GM19238 (cell line): Measurements from ENCODE around the gene NEDD9.

ENCODE experiments used
- DNase-seq: peaks from one replicate; pipeline ENCODE4 v3.0.0; 2011; ENCODE audit warnings: low spot score; ENCODE audit not compliant: insufficient read length

Gene NEDD9

DNA sequence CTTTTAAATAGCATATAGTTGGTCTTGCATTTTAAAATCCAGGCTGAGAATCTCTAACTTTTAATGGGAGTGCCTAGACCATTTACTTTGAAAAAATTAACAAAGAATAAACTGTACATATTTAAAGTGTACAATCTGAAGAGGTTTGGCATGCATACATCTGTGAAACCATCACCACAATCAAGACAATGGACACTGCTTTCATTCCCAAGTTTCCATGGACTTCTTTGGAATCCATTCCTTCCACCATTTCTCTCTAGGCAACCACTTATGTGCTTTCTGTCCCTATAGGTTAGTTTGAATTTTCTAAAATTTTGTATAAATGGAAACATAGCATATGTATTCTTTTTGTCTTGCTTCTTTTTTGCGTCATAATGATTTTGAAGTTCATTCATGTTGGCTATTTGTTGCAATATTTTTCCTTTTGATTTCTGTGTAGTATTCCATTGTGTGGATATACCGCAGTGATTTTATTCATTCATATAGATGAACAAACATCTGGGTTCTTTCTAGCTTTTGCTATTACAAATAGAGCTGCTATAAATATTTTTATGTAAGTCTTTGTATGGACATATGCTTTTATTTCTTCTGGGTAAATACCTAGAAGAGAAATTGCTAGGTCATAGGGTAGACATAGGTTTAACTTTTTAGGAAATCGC lies 50.9 kb downstream of the NEDD9 start:
- no peak for DNase-seq

DNA sequence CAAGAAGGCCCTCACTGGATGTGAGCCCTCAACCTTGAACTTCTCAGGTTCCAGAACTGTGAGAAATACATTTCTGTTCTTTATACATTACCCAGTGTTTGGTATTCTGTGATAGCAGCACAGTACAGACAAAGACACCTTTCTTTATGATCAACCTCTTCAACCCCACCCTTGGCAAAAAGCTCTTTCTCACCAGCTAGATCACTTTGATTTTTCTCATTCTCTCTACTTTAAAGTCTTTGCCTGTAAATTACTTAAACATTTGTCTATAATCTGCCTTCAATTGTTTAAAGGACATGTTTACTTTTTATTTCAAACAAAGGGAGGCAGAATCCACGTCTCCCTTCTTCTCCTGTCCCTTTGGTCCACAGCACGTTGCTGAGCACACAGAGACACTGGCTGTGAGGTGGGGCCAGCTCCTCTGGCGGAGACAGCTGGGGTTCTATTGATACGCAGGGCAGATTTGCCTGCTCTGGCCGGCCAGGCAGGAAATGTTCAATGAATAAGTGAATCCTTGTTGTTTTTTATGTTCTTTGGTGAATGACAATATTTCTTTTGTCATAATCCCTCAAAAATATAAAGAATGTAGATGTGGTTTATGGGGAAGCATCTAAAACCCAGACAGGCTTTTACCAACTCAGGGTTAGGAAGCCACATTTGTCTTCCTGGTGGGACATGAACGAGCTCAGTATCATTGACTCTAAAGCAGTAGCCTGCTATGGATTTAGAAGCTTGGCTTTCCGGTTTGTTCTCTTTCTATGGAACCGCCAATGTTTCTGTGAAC lies 52.9 kb downstream of the NEDD9 start:
- no peak for DNase-seq

DNA sequence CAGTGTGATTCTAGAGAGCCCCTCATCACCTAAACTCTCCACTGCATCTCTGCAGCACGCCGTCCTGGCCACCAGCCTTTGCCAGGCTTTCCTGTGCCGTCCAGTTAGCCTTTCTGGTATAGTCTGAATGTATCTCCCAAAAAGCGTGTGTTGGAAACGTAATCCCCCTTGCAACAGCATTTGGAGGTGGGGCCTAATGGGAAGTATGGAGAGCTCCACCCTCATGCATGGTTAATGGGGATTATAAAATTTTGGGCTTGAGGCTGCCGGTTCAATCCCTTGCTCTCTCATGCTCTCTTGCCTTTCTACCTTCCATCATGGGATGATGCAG lies 53.4 kb downstream of the NEDD9 start:
- DNase-seq: no peak

DNA sequence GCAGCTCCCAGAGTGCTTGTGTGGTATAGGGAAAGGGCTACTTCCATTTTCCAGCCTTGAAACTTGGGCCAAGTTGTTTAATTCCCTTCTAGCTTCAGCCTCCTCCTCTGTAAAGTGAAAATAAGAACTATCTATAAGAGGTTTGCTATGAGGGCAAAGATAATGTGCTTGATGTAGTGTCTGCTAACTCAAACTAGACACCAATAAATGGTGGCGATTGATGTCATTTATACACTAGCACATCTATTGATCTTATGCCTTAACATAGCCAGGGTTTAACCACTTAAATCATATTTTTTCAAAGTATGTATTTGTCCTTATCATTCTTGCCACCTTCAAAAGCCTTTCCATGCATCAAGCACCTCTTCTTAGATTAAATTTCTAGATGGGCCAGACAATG lies 55.2 kb downstream of the NEDD9 start:
- no peak for DNase-seq

DNA sequence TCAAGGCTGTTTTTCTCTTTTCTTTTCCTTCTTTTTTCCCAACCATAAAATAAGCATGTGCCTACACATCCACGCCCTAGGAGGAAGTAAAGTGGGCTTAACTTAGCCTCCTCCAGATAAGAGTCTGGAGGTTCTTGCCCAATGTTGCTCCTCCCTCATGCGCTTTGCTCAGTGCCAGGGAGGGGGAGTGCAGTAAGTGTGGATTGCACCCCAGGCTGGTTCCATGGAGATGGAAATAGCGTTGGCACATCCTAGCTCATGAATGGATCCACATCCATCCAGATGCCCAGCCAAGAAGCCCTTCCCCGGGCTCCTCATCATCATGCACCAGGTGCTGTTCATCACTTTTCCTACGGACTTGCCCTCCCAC lies 58.2 kb downstream of the NEDD9 start:
- DNase-seq: no peak

DNA sequence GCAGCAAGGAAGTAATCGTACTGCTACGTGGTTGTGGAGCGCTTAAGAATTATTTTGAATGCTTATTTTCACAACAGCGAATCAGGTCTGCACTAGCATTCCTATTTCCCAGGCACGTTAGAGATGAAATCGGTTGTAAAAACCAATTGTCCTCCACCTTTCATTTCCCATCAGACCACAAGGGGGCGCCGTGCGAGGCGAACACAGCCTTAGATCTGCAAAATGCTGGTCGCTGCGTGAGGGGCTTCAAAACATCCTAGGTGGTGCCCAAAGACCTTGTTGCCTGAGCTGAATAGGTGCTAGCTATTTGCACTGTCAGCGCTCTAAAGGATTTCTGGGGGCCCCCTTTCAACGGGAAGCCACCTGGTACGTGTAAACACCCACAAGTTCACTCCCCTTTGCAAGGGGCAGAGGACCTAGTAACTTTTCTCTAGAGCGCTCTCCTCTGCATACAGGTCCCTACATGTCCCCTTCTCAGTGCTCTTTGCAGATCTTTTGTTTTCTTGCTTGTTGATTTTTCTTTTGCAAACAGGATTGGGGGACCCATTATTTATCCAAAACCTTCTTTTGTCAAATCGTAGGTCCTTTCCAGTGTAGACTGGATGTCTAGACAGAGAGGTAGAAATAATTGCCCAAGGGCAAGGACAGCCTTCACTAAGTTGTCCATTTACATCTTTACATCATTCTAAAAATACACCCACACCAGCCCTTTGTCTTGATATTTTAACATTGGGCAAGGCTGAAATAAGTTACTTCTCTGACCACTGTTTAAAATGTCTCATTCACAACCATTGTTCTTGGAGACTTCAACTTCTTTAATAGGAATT lies 59.8 kb downstream of the NEDD9 start:
- peak; percentile 36 for DNase-seq

DNA sequence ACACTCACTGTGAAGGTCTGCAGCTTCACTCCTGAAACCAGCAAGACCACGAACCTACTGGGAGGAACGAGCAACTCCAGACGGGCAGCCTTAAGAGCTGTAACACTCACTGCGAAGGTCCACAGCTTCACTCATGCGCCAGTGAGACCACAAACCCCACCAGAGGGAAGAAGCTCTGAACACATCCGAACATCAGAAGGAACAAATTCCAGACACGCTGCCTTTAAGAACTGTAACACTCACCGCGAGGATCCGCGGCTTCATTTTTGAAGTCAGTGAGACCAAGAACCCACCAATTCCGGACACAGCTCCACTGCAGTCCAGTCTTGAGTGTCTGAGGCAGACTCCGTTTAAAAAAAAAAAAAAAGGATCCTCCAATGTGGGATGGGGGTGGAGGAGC lies 60.5 kb downstream of the NEDD9 start:
- no peak for DNase-seq

DNA sequence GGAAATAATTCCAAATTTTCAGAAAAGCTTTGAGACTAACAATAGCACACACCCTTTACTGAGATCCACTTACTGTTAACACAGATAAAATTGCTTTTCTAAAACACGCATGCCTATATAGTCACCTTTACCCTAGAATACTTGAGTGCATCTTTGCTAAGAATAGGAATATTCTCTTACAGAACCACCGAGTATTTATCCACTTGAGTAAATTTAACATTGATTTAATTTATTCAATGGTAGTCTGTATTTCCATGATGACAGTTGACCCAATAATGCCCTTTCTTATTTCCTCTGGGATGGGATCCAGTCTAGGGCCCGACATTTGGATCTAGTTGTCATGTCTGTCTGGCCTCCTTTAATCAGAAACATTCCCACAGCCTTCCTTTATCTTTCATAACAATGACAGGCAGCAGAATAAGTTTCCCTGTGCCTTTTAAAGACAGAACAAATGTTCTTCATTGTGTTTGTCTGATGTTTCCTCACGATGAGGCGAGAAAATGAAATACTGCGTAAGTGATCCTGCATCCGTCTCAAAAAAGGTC lies 64.3 kb downstream of the NEDD9 start:
- DNase-seq: no peak

DNA sequence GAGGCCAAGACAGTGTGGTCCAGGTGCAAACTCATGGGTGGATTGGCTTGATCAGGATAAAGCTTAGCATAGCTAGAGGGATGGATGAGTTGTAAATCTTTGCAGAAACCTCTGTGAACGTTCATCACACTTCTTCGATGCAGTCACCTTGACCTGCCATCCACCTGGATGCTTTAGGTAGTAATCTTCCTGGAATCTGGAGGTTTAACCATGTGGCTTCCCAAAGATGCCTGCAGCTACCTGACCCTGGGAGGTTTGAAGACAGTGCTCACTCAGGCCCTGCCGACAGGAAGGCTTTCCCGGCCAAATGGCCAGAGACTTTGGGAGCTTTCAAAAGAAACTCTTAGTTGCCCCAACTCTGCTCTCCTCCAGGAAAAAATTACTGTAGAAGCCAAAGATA lies 65.5 kb downstream of the NEDD9 start:
- DNase-seq: no peak

DNA sequence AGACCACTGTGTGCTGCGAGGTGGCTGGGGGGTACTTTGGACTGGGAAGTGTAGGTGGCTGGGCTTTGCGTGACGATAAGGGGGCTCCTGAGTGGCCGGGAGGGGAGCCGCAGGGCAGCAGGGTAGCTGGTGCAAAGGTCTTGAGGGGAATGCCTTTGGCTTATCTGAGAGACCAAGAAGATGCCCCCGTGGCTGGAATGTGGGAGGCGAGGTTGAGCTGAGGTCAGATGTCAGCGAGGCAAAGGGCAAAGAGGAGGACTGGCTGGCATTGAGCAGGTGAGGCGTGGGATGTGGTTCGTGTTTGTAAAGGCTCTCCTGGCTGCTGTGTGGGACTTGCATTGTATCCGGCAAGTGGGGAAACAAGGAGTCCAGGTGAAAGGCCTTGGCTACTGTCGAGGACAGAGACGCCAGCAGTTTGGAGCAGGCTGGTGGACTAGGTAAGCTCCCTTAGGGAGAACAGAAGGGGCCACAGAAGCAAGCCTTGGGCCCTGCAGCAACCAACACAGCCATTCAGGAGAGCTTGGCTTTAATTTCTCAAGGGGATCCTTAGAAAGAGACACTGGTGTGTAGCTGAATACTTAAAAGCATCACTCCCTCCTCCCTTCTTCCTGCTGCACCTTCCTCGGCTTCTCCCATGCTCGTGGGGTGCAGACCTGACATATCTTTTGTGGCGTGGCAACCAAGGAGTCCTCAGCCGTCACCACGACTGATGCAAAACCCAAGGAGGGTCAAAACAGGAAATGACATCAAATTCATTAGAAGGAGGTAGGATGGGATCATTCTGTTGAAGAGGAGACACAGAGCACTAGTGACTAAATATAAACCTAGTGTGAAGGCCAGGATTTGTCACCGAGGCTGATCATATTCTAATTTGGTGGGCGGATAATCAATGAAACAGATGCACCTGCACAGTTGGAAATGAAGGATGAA lies 67.5 kb downstream of the NEDD9 start:
- no peak for DNase-seq

DNA sequence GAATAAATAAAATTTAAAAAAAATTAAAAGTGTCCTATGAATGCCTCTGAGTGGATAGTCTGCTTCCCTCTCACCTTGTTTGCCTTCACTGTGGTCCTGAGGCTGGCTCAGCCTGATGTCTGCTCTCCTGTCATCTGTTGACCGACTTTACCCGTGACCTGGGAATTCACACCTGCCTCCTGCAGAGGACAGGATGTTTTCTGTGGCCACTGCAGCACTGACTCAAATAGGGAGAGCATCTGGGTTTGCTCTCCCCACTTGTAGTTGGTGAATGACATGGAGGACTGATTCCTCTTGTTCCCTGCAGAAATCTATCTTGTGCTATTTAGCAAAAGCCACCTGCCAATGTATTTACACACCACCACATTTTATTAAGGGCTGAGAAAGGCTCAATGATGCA lies 68.5 kb downstream of the NEDD9 start:
- DNase-seq: no peak

DNA sequence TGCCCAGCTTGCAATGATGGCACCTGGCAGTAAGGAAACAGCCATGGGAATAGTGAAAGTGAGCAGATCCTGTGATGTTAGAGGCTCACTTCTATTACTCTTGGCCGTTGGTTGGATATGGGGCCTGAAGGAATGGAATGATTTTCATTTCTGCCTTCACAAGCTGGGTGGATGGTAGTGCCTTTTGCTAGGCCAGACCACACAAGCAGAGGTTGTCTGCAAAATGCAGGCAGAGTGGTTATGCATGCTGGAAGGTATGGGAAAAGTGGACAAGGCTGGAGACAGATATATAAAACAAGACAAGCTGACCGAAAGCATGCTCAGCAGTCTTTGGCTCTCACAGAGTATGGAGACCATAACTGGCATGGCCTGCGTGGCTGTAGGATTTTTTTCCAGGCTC lies 70.2 kb downstream of the NEDD9 start:
- DNase-seq: no peak

DNA sequence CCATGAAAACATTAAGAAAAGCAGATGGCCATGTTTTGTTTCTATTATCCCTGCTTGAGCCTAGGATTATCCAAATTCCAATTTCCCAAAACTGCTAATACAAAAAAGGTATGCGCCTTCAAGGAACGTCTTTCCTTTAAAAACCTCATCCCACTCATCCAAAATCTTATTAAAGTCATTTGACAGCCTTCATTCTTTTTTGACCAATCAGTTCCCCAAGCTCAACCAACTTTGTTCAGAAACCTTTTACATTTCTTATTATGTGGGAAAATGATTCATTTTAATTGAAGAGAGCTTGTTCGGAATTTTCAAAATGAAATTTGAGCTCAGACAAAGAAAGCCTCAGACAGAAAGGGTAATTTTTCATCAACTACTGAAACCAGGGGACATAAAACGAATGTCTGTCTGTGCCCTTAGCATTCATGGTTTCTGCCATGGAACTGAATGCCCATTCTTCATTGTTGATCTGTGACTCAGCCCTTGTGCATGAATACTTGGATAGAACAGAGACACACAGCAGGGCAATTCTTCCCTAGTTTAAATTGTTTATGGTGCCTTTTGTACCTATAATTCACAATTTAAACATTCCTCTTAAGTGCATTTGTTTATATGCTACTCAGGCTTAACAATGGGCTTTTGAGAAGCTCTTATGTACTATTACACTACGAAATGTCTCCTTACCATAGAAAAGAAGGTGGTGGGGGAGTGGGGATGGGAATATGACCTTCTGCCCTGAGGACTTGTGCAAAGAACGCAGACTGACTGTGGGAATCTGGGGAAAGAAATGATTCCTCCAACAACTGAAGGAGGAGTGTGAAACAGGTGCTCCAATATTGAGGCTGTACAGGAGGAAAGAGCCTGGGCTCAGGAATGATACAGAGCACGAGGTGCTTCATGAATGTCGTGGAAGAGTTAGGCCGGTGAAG lies 71.2 kb downstream of the NEDD9 start:
- no peak for DNase-seq

DNA sequence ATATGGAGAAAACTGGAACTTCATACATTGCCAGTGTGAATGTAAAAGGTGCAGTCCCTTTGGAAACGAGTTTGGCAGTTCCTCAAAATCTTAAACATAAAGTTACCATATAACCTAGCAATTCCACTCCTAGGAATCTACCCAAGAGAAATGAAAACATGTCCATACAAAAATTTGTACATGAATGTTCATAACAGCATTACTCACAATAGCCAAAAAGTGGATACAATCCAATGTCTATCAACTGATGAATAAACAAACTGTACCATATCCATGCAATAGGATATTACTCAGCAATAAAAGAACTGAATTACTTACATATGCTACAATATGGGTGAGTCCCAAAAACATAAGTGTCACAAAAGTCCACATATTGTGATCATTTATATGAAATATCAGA lies 72.3 kb downstream of the NEDD9 start:
- no peak for DNase-seq

DNA sequence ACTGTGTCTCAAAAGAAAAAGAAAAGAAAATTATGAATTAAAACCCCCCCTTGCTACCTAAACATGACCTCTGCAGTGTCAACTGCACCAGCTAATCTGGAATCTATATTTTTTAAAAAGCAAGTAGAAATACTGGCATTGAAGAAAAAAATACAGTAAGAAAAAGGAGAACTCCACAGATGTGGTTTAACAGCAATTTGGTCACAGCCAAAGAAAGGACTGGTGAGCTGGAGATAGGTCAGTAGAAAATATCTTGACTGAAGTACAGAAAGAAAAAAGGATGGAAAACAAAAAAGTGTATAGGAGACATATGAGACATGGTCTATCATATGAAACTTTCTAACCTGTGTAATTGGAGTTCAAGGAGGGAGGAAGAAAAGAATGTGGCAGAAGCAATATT lies 76.9 kb downstream of the NEDD9 start:
- no peak for DNase-seq

DNA sequence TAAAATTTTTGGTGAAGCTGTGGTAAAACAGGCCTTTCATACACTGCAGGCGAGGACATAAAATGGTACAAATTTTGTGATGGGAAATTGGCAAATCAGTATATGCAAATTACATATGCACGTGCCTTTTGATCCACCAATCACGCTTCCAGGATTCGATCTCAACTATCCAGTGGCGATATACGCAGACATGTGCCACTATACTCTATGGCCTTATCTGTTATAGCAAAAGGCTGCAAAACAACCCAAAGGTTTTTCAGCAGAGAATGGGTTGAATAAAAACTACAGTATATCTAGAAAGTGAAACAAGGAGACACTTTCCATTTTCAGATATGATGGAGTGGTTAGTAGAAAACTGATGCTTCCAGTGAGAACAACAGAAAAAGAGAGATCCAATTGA lies 79.0 kb downstream of the NEDD9 start:
- no peak for DNase-seq

DNA sequence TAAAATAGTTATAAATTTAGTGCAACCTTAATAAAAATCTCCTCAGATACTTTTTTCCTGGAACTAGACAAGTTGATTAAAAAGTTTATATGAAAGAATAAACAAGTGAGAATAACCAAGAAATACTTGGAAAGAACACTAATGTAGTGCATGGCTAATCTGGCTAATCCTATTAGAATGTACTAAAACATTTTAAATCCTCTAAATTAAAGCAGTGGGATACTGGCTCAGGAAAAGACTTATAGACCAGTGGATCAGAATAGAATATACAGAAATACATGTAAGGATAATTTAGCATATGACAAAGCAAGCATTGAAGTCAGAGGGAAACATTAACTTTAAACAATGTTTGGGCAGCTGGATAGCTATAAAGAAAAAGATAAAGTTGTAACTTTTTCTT lies 79.9 kb downstream of the NEDD9 start:
- DNase-seq: no peak

DNA sequence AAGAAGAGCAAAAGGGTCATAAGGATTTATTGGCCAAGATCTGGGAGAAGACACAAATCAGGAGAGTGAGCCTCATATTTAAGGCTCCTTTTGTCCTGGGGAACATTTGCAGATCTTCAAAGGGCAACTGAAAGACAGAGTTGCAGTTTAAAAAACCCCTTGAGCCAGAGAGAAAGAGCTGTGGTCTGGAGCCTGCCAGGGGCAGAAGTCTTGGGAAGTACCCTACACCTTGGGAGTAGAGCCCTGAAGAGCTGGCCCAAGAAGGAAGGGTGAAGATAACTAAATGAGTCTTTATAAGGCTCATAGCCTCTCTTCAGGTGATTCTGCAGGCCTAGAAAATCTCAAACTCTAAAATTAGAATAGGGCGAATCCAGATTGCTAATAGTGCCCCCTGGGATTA lies 81.0 kb downstream of the NEDD9 start:
- no peak for DNase-seq

DNA sequence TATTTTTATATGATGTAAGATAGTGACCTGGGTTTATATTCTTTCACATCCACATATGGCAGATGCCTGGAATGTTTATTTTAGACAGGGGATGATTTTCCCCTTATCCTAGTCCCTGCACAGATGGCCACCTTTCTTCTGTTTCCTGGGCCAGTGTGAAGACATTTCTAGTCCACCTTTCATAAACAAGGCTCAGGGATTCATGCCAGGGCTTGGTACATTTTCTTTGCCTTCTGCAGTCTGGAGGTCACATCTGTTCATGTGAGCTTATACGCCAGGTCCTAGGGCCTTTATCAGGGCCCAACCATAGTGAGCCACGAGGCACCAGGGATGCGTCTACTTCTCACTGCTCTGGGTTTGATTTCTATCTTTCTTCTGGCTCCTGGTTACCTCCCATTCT lies 82.9 kb downstream of the NEDD9 start:
- no peak for DNase-seq
